ENCODE results near the gene CCN6.

- no peak for TF ChIP-seq POLR2AphosphoS5 (IDR thresholded peaks at IDR 0.05)
- TF ChIP-seq POLR2A (IDR thresholded peaks at IDR 0.05): no peak
- TF ChIP-seq, protein P1, sequence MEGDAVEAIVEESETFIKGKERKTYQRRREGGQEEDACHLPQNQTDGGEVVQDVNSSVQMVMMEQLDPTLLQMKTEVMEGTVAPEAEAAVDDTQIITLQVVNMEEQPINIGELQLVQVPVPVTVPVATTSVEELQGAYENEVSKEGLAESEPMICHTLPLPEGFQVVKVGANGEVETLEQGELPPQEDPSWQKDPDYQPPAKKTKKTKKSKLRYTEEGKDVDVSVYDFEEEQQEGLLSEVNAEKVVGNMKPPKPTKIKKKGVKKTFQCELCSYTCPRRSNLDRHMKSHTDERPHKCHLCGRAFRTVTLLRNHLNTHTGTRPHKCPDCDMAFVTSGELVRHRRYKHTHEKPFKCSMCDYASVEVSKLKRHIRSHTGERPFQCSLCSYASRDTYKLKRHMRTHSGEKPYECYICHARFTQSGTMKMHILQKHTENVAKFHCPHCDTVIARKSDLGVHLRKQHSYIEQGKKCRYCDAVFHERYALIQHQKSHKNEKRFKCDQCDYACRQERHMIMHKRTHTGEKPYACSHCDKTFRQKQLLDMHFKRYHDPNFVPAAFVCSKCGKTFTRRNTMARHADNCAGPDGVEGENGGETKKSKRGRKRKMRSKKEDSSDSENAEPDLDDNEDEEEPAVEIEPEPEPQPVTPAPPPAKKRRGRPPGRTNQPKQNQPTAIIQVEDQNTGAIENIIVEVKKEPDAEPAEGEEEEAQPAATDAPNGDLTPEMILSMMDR (IDR thresholded peaks at IDR 0.05 in 8 of 11, conservative IDR thresholded peaks at IDR 0.05 in 3 of 11): no peak
These were observed 43.0 kb downstream of the CCN6 start for GRCh38 chr6:112096901-112097300.

Data from spleen (tissue), 7 donors.